ENCODE data around the gene MIF.
"Not testable (repeated sequence)": the region's sequence is repeated elsewhere in the genome, so short reads cannot be mapped to it uniquely, and the experiment has no call there.

Gene MIF

DNA sequence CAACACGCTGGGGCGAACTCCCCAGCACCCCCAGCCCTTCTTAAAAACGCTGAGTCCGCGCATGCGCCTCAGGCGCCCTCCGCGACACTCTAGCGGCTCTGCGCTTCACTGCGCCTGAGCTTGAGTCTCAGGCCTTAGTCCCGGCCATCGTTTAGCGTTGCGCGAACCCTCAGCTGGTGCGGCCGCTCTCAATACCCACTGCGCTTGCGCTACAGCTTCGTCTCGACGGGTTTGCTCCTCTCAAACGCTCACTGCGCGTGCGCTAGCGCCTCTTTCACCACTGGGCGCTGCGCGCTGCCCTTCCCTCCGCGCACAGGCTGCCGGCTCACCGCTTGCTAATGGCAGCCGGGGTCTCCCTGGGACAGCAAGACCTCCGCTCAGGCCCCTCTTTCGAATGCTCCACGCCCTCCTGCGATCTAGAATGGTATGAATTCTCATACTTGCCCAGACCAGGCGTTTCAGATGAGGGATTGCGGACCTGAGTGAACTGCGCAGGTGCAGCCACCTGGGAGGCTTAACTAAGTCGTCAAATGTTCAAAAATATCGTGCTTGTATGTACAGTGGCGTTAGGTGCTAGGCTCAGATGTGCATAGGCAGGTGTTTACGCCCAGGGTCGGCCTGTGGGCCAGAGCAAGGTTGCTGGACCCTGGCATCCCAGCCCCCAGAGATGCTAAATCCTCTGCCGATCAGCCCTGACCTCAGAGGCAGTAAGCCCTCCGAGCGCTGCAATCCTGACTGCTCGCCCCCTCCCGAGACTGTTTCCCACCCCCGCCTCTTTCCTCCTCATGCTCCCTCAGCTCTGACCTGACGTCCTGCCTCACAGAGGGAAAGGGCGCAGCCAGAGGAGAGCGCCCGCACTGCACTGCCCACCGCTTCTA lies 36.3 kb upstream of the MIF start, which contains the start of gene SLC2A11:
Gene SLC2A11, plus strand, starts transcription at position 270 of the 878 bp plus-strand sequence. Its CDS starts 125 bp downstream, at position 395.
- H3K4me3 ChIP-seq (ENCODE audit: low read depth, low read length) = peak within 1 kb of the TSS; percentile 89
- TF ChIP-seq MYC (IDR thresholded peaks at IDR 0.05; ENCODE audit: low read depth, low read length) = no peak
- TF ChIP-seq, protein P1, sequence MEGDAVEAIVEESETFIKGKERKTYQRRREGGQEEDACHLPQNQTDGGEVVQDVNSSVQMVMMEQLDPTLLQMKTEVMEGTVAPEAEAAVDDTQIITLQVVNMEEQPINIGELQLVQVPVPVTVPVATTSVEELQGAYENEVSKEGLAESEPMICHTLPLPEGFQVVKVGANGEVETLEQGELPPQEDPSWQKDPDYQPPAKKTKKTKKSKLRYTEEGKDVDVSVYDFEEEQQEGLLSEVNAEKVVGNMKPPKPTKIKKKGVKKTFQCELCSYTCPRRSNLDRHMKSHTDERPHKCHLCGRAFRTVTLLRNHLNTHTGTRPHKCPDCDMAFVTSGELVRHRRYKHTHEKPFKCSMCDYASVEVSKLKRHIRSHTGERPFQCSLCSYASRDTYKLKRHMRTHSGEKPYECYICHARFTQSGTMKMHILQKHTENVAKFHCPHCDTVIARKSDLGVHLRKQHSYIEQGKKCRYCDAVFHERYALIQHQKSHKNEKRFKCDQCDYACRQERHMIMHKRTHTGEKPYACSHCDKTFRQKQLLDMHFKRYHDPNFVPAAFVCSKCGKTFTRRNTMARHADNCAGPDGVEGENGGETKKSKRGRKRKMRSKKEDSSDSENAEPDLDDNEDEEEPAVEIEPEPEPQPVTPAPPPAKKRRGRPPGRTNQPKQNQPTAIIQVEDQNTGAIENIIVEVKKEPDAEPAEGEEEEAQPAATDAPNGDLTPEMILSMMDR (IDR thresholded peaks at IDR 0.05; ENCODE audit: low read depth, low read length) = no peak
- TF ChIP-seq POLR2A (IDR thresholded peaks at IDR 0.05; ENCODE audit: extremely low read depth, insufficient read length) = peak; percentile 78
- peak; percentile 97 for DNase-seq (ENCODE audit: low read depth)

DNA sequence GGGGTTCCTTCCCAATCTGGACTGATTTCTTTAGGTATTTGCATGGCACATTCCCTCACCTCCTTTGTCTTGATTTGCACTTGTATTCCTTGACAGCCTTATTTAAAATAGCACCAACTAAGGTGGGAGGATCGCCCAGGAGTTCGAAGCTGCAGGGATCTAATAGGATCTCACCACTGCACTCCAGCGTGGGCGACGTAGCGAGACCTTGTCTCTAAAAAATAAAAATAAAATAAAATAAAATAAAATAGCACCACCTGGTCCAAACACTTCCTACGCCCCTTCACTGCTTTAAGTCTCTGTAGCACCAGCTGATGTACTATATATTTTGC lies 35.7 kb upstream of the MIF start:
- no peak for DNase-seq (ENCODE audit: low read depth)
- TF ChIP-seq MAX (IDR thresholded peaks at IDR 0.05; ENCODE audit: low read depth, low read length) (no peak), MYC (IDR thresholded peaks at IDR 0.05; ENCODE audit: low read depth, low read length) (no peak), POLR2A (IDR thresholded peaks at IDR 0.05; ENCODE audit: extremely low read depth, insufficient read length) (no peak)
- H3K4me3 ChIP-seq (ENCODE audit: low read depth, low read length) = peak overlapping the region; percentile 89

GRCh38 chr22:23859201-23859600 lies 35.0 kb upstream of the MIF start:
- TF ChIP-seq POLR2A (IDR thresholded peaks at IDR 0.05; ENCODE audit: extremely low read depth, insufficient read length) (no peak), MYC (IDR thresholded peaks at IDR 0.05; ENCODE audit: low read depth, low read length) (no peak), MAX (IDR thresholded peaks at IDR 0.05; ENCODE audit: low read depth, low read length) (no peak)
- TF ChIP-seq, protein P1 (IDR thresholded peaks at IDR 0.05; ENCODE audit: low read depth, low read length) = no peak
- H3K4me3 ChIP-seq (ENCODE audit: low read depth, low read length) = no peak overlapping the region
- DNase-seq (ENCODE audit: low read depth) = no peak

GRCh38 chr22:23860187-23860586 lies 34.0 kb upstream of the MIF start:
- DNase-seq (ENCODE audit: low read depth) = peak; percentile 29

DNA sequence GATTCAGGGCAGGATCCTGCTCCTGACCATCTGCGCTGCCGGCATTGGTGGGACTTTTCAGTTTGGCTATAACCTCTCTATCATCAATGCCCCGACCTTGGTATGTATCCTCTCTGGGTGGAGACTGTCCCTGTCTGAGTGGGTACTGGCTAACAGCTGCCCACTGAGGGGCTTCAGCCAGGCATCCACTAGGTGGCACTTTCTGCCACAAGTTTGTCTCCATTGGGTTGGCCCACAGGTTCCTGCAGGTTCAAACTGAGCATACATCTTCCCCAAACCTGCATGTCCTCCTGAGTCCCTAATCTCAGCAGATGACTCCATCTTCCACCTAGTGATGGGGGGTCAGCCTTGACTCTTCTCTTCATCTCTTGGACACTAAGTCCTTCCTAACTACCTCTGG lies 32.1 kb upstream of the MIF start:
- no peak for TF ChIP-seq POLR2A (IDR thresholded peaks at IDR 0.05; ENCODE audit: extremely low read depth, insufficient read length)
- TF ChIP-seq, protein P1 (IDR thresholded peaks at IDR 0.05; ENCODE audit: low read depth, low read length) = peak; percentile 89
- TF ChIP-seq MAX (IDR thresholded peaks at IDR 0.05; ENCODE audit: low read depth, low read length) = no peak
- TF ChIP-seq MYC (IDR thresholded peaks at IDR 0.05; ENCODE audit: low read depth, low read length) = no peak
- DNase-seq (ENCODE audit: low read depth) = peak; percentile 73
- H3K4me3 ChIP-seq (ENCODE audit: low read depth, low read length) = no peak overlapping the region

More at GRCh38 chr22:23860187-23860586, 34.0 kb upstream of the MIF start:
- not testable (repeated sequence) for H3K4me3 ChIP-seq (ENCODE audit: low read depth, low read length)

DNA sequence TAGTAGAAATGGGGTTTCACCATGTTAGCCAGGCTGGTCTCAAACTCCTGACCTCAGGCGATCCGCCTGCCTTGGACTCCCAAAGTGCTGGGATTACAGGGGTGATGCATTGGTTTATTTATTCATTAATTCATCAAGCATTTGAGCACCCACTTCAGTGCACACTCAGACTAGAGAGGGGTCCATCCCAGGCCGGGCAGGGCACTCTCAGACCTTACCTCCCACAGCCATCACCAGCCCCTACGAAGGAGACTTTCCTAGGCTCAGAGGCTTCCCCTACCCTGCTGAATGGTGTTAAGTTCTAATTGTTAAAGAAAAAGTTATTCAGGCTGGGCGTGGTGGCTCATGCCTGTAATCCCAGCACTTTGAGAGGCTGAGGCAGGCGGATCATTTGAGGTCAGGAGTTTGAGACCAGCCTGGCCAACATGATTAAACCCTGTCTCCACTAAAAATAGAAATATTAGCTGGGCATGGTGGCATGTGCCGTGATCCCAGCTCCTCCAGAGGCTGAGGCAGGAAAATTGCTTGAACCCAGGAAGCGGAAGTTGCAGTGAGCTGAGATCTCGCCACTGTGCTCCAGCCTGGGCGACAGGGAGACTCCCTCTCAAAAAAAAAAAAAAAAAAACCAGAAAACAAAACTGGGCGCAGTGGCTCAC lies 29.6 kb upstream of the MIF start:
- DNase-seq (ENCODE audit: low read depth); H3K4me3 ChIP-seq (ENCODE audit: low read depth, low read length): not testable (repeated sequence)

DNA sequence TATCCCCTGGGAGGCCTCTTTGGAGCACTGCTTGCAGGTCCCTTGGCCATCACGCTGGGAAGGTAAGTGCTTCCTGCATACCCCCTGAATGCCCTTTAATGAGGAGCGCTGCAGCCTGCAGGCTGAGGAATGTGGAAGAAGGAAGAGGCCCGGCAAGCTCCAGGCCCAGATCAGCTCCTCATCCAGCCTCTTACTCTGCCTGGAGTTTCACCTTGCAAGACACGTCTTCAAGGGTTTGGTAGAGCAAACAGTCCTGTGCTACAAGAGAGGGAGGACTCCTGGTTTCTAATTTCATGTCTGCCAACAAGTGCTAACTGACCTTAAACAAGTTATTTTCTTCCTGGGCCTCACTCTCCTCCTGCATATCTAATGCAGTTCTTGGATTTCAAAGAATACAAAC lies 25.6 kb upstream of the MIF start:
- no peak overlapping the region for H3K4me3 ChIP-seq (ENCODE audit: low read depth, low read length)
- no peak for DNase-seq (ENCODE audit: low read depth)
- TF ChIP-seq, protein P1 (IDR thresholded peaks at IDR 0.05; ENCODE audit: low read depth, low read length) = no peak
- TF ChIP-seq POLR2A (IDR thresholded peaks at IDR 0.05; ENCODE audit: extremely low read depth, insufficient read length) (no peak), MAX (IDR thresholded peaks at IDR 0.05; ENCODE audit: low read depth, low read length) (no peak)
